Cerebellar cortex (tissue), 1 donor: ENCODE results near the gene FAT1.

Experiments
- DNase-seq: peaks from one replicate; pipeline ENCODE4 v3.0.0-alpha.2; 2015; ENCODE audit warnings: low spot score

The FAT1 gene

DNA sequence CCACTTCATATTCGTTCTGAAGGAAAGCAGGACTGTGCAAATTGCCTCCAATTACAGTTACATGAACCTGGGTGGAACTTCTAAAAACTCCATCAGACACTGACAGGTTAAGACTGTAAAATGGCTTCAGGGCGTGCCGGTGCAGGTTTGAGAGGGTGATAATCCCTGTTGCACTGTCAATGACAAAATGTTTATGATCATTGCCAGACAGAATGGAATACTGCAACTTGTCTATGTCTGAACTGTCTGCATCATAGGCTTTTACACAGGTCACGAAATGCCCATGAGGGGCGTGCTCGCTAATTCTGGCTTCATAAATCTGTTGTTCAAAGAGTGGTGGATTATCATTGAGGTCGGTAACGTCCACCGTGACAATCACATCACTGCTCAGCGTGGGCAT is 104.6 kb downstream of the FAT1 start:
- DNase-seq, result no peak

DNA sequence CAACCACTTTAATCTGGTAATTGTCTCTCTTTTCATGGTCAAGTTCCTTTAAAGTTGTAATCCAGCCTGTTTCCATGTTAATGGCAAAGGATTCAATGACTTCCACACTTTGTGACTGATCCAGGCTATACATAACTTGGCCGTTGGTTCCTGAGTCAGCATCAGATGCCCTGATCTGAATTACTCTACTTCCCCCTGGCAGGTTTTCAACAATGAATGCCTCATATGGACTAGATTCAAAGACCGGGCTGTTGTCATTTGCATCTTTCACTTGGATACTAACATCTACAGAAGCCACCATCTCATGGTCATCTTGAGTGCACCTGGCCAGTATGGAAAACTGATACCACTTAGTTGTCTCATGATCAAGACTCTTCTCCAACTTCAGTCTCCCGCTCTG is 105.7 kb downstream of the FAT1 start:
- DNase-seq, result no peak

DNA sequence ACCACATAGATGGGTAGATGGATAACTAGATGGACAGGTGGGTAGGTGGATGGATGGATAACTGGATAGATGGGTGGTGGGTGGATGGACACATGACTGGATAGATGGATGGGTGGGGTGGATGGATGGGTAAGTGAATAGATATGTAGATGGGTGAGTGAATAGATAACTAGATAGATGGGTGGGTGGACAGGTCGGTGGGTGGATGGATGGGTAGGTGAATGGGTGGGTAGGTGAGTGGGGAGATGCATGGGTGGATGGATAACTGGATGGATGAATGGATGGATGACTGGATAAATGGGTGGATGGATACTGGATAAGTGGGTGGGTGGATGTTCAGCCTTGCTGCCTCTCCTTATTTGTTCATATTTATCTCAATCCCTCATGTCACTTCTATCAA is 116.2 kb downstream of the FAT1 start:
- no peak for DNase-seq

DNA sequence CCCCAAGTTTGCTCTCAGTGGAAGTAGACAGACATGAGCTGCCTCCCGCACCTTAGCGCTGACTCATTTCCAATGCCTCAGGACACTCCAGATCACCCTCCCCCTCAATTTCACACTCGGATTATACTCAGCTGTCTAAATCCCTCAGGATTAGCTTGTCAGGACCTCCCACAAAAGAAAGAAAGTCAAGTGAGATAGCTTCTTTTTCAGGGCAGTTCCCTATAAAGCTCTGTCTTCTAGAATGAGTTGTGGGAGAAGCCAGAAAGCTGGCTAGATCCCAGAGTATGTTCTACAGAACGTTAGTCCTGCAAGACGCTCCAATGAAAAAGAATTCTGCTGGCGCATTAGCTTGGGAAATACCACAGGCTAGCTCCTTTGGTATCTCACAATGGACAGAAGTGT is 117.1 kb downstream of the FAT1 start:
- no peak for DNase-seq

DNA sequence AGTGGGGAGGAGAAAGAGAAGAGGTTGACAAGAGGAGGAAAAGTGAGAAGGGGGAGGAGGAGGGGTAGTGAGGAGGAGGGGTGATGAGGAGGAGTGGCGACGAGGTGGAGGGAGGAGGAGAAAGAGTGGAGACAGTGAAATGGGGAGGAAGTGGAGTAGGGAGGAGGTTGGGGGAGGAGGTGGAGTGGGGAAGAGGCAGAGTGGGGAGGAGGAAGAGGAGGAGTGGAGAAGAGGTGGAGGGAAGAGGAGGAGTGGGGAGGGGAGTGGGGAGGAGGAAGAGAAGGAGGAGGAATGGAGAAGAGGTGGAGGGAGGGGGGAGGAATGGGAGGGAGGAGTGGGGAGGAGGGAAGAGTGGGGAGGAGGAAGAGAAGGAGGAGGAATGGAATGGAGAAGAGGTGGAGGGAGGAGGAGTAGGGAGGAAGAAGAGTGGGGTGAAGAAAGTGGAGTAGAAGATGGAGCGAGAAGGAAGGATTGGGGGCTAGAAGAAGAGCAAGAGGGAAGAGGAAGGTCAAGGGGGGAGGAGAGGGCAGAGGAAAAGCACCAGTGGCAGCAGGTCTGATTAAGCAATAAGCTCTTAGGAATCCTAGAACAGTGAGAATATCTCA is 118.3 kb downstream of the FAT1 start:
- DNase-seq, result no peak

DNA sequence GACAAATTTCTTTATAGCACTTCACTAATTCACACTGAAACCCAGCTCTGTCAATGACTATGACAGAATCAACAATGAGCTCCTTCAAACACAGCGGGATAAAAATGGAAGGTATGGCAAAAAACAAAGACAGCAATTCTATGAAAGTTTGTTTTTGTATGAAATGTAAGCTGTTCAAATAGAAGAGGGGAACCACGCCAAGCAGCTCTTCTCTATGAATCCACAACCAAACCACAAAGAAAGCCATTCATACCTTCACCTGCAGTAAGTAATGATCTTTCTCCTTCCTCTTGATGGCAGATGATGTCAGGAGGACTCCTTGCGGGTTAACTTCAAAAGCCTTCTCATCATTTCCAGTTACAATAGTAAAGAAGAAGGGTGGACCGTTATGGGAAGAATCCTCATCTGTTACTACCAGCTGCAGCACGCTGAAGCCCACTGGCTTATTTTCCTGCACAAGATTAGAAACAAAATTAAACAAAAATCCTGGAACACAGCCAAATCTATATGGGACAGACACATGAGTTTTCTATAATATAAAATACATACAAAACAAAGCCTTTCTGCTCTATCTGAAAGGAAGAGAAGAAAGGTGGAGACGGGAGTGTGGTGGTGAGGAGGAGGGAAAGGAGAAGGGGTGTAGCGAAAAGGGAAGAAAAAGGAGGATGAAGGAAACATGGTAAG is 119.4 kb downstream of the FAT1 start:
- DNase-seq, result no peak

DNA sequence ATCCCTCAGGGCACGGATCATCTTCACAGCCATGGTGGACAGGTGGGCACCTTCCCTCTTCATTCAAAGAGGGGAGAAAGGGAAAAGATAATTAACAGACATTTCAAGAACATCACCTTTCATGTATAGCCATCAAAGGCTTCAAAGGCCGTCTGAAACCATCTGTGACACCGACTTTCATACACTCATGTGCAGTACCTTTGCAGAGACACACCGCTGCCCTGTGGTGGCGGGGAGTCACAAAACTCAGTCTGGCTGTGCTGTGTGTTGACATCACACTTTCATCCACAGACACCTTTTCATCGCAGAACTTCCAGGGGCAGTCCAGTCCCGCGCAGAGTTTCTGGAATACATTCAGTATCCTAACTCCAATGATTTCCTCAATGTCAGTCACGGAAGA is 120.7 kb downstream of the FAT1 start:
- no peak for DNase-seq

DNA sequence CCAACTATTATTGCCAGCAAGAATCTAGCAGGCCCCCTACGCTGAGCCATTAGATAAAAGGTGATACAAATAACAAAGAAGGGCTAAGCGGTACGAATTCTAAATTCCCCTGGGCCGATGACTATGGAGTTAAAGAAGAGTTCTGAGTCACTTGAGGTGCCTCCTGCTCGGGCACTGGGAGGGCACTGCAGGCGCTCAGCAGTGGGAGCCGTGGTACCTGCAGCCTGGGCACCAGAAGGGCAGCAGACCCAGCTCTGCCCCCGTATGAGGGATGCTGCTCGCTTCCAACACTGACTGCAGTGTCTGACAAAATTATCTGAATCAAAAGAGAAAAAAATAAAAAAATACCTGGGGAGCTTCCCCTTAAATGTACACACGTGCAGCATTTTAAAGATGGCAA is 124.2 kb downstream of the FAT1 start:
- no peak for DNase-seq

DNA sequence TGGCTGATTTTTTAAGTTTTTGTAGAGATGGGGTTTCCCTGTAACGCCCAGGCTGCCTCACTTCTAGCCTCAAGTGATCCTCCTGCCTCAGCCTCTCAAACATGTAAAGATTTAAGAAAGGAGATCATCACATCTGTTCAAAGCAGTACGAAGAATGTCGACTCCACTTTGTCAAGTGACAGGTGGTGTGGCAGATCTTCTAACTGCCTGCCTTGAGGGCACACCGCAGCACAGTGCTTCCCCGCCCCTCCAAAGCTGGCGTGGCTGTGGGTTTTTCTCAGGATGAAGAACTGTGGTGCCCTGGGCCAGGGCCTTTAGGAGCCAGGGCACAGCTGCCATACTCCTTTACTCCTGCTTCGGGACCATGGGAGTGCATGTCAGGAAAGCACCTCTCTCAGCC is 125.0 kb downstream of the FAT1 start:
- no peak for DNase-seq

DNA sequence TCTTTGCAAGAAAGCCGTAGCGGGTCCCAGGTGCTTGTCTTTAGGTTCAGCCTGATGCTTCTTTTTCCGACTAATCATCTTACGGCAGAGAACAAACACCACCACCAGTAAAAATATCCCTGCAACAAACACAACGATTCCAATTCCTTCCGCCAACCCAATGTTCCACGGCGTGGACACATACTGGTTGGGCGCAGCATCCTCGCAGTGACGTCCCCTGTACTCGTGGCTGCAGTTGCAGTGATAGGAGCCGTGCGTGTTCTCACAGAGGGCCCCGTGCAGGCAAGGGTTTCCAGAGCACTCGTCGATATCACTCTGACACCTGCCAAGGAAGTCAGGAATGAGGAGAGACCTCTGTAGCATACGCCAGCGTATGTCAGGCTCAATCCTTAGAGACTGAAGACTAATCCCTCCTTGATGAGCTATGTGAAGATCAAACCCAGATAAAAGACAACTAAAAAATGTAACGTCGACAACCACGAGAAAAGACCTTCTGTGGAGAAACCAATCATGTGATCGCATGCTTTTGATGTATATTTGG is 126.7 kb downstream of the FAT1 start:
- no peak for DNase-seq

DNA sequence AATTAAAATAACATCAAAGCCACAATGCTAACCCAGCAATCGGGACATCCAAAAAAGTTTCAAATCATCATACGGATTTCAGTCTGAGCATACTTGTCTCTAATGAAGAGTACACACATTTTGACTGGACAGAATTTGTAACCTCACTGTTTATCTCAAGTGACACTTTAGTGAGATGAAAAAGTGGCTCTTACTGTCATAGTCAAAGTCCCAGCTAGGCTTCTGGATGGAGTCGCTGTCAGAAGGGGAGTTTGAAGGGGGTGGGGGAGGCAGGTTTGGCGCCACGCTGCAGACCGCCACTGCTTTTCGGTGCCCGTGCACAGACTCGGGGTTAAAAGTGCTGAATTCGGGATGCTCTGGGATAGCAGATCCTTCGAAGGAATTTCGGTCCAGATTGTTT is 127.3 kb downstream of the FAT1 start:
- no peak for DNase-seq

DNA sequence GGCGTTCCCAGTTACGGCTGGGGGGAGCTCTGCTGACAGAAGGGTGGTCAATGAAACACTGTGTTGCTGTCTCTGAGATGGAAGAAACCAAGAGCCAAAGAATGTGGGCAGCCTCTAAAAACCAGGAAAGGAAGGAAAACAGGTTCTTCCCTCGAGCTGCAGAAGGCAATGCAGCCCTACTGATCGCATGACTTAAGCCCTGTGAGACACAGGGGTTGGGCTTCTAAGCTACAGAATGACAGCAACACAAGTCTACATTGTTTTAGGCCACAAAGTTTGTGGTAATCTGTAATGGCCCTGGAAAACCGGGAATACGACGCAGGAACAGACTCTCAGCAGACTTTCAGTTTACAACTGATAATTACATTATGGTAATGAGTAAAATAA is 130.1 kb downstream of the FAT1 start:
- DNase-seq, result no peak

DNA sequence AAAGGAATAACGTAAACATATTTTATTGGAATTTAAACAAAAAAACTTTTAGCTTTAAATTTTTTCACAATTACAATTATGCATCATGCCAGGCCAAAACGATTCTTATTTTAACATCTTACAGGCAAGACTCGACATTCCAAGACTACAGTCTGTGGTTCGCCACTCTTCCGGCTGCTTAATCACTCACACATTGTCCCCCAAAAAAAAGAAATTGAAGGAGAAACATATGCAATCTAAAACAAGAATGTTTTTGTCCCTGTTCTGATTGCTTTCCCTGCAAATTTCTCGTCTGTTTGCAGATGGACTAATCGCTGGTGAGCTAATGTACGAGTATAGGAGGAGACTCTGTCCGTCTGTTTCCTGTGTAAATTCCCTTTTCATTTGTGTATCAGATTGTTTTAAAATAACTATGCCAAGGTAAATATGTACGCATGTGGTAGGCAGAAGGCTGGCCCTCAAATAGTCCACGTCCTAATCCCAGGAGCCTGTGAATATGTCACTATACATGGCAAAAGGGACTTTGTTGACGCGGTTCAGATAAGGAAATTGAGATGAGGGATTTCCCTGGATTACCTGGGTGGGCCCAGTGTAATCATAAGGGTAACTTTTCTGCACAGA is 130.6 kb downstream of the FAT1 start:
- DNase-seq, result no peak

DNA sequence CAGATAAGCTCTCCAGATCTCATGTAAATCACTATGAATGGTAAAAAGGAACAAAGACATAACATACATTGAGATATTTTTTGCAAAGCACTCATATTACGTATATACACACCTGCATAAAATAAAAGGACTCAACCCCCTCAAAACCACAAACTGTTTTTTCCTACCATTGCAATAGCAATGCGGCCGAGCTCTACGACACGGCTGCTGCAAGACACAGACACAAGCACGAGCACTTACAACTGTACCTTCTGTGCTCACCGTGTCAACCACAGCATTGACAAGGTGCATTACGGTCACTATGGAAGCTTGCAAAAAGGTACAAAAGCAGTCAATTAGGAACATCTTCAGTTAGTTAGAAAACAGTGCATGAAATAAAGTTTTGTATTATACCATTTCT is 131.2 kb downstream of the FAT1 start:
- no peak for DNase-seq

DNA sequence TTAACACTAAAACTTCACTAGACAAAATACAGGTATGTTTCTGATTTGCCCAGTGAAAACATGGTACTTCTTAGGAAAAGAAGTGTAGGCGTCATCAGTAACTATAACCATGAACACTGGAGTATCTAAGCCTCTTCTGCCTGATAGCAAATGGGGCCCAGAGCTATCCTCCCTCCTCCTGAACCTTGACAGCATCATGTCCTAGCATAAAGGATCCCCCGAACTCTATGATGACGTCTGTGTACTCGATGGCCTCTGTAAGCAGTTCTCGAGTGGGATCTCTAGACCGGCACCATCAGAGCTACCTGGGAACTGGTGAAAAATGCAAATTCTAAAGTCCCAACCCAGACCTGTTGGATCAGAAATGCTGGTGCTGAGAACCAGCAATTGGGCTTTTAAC is 132.0 kb downstream of the FAT1 start:
- no peak for DNase-seq

DNA sequence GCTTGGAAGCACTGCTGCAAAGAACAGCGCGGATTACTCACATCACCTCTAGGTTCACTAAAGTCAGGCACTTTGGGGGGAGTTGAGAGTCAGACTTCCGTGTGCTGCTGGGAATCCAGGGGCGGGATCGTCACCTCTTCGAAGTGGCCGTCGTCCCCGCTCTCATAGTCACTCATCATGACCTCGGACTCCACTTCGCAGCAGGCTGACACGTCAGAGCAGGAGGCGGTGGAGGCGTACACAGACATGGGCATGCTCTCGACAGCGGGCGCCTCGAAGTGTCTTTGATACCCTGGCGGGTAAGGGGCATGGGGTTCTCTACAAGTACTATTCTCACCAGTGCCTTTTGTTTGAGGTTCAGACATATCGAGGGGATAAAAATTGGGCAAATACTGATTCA is 135.2 kb downstream of the FAT1 start:
- DNase-seq, result no peak

DNA sequence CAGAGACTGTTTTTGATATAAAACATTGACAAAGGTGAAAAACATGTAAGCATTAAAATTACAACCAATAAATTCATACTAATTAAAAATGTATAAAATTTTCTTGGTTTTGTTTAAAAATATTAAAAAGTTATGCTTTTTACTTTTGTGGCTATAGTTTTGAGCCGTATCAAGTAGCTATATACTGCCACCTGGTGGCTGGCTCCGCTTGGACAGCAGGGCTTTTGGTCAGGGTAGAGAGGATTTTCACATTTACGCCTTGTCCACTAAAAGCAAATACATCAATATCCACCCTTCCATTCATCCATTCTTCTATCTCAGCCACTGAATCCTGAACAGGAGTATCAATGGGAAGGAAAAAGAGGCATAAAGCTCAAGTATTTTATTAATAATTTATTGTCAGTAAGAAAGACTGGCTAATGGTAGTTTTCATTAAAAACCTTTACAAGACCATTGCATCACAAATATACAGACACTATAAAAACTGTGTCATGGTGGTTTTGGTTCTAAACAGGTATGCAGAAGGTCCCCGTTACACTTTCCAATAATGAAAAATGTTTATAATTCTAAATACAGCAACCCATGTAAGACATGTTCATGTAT is 136.1 kb downstream of the FAT1 start:
- peak; percentile 68 for DNase-seq

DNA sequence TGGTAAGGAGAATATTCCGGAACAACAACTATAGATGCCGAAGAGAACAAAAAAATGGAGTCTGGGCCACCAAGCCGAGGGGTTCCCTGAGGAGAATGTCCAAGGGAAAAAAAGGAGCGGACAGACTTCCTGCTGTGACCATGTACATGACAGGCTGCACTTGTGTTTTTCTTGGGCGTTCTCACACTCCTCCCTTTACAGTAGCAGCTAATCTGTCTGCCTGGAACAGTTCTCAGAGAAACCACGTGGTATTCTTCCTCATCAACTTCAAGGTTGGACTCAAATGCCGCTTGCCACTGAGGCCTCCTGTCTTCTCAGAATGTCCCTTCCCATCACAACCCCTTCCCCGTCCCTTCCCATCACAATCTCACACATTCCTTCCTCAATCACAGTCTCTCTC is 137.5 kb downstream of the FAT1 start:
- no peak for DNase-seq

DNA sequence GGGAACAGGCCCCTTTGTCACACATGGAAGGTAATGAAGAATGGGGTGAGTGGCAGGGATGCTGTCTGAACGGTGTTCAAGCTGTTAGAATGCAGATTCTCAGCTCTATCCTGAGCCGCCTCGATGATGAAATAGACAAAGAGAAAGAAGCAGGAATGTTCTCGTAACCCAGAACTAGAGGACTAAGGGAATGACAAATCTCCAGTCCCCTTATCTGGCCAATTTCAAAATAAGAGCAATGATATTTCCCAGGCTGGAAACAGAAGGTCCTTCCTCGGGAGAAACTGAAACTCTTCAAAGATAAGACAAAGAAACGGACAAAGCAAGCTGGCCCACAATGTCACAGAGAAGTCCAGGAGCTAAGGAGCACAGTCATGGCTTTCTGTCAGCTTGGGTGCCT is 138.7 kb downstream of the FAT1 start:
- no peak for DNase-seq

DNA sequence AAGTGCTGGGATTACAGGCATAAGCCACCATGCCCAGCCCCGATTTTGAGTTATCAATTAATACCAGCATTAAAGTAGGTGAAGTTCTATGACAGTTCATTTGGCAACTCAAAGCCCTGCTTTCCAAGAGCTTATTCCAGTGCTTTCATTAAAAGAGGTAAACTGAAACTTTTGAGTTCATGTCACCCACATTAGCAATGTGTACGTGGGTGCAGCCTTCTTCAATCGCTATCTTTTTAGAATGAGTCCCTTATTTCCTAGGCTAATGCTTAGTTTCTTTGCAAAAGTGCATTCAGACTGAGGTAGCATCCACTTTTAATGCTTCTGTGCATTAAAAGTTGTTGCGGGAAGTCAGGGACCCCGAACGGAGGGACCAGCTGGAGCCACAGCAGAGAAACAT is 142.2 kb downstream of the FAT1 start:
- DNase-seq, result no peak

DNA sequence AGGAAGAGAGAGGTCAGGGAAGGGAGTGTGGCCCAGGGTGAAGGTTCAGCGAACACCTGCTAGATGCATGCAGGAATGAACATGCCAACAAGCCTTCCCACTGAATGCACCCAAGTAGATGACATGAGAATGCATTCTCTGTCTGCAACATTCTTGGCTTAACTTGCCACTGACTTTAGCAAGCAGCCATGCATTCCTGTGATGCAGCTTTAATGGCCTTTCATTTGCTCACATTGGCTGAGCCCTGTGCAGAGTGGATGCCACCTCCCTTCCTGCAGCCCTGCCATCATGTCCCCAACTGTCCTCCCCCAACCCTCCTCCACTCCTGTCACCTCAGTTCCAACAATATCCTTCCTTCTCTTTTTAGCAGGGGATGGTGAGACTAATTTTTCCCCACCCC is 143.0 kb downstream of the FAT1 start:
- no peak for DNase-seq

DNA sequence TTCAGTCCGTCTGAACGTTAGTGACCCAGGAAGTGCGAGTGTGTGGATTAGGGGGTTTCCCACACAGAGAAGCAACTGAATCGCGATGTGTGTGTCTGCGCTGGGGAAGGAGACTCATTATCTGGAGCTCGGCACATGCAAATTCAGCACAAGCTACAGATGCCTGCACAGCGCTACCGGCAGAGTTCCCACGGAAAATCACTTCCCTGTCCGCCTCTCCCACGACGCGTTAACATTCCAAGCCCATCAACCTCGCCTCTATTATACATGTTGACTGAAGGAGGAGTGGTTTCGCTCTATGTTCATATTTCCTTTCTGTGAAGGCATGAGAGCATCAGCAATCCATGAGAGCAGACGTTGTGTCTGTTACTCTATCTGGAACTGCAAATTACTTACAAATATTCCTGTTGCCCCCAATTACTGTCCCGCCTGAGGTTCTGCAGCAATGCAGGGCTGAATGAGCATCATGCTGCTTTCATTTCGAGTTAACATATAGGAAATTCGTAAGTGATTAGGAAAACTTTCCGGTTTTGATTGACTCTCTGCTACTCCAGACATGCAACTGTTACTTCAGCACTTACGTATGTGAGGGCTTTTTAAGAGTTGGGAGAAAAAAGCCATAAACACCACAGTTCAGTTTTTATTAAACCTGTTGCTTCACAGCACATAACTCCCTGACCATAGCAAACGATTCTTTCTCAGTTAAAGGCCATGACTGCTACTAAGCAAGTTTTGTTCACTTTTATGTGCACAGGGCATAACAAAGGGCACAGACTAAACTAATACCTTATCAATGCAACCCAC is 153.3 kb downstream of the FAT1 start:
- DNase-seq, result no peak
